Hepatocyte (in vitro differentiated cells): ENCODE results near the gene TYW3. TPM values are rescaled to one million over a fixed set of nuclear protein-coding genes. Genes with fewer than 3 reads are reported as not detected.

ENCODE experiments used
- DNase-seq: peaks from one replicate; pipeline ENCODE4 v3.0.0-alpha.2; 2016; ENCODE audit warnings: low spot score
- H2AFZ ChIP-seq: fragments of 200-600 bp; sonication (generic); 2 replicates; pipeline ENCODE4 v1.6.0; 2016; ENCODE audit warnings: antibody characterized with exemption, mild to moderate bottlenecking
- H3K27ac ChIP-seq: fragments of 200-600 bp; sonication (generic); 2 replicates; pipeline ENCODE4 v1.5.1; 2016; ENCODE audit warnings: mild to moderate bottlenecking
- H3K27me3 ChIP-seq: fragments of 200-600 bp; sonication (generic); 2 replicates; pipeline ENCODE4 v1.6.1; 2016
- H3K36me3 ChIP-seq: fragments of 200-600 bp; sonication (generic); replicated peaks from 2 replicates; pipeline ENCODE4 v1.5.1; 2016; ENCODE audit warnings: low read depth; ENCODE audit not compliant: insufficient read depth
- H3K4me1 ChIP-seq: fragments of 200-600 bp; sonication (generic); 2 replicates; pipeline ENCODE4 v1.5.1; 2016; ENCODE audit warnings: mild to moderate bottlenecking, moderate library complexity; ENCODE audit not compliant: insufficient read depth
- H3K4me2 ChIP-seq: fragments of 200-600 bp; sonication (generic); 2 replicates; pipeline ENCODE4 v1.6.0; 2016
- H3K4me3 ChIP-seq: fragments of 200-600 bp; sonication (generic); 2 replicates; pipeline ENCODE4 v1.5.1; 2016; ENCODE audit warnings: mild to moderate bottlenecking
- H3K79me2 ChIP-seq: fragments of 200-600 bp; sonication (generic); 2 replicates; pipeline ENCODE4 v1.6.0; 2017; ENCODE audit warnings: mild to moderate bottlenecking
- H3K9me2 ChIP-seq: fragments of 200-600 bp; sonication (generic); replicated peaks from 2 replicates; pipeline ENCODE4 v1.6.0; 2017; ENCODE audit warnings: mild to moderate bottlenecking; ENCODE audit not compliant: insufficient read depth
- H3K9me3 ChIP-seq: fragments of 200-600 bp; sonication (generic); 2 replicates; pipeline ENCODE4 v1.5.1; 2016; ENCODE audit warnings: low read depth, mild to moderate bottlenecking
- H4K20me1 ChIP-seq: fragments of 200-600 bp; sonication (generic); 2 replicates; pipeline ENCODE4 v1.6.0; 2016; ENCODE audit warnings: mild to moderate bottlenecking; ENCODE audit not compliant: insufficient read depth, poor library complexity, severe bottlenecking
- CTCF ChIP-seq: fragments of 200-600 bp; sonication (generic); IDR thresholded peaks from 2 replicates; pipeline ENCODE4 v1.5.1; 2016; ENCODE audit warnings: antibody characterized with exemption, mild to moderate bottlenecking; ENCODE audit not compliant: poor library complexity
- EZH2 ChIP-seq: fragments of 200-600 bp; sonication (generic); IDR thresholded peaks from 2 replicates; pipeline ENCODE4 v1.6.1; 2016; ENCODE audit warnings: antibody characterized with exemption, mild to moderate bottlenecking, borderline replicate concordance
- EZH2phosphoT487 ChIP-seq: fragments of 200-600 bp; sonication (generic); IDR thresholded peaks from one replicate; pipeline ENCODE4 v1.6.1; 2018; ENCODE audit warnings: antibody characterized with exemption, mild to moderate bottlenecking, low read depth, moderate library complexity; ENCODE audit not compliant: unreplicated experiment, severe bottlenecking
- WGBS: methylation state at CpG from one replicate; pipeline ENCODE4 v1.1.6; 2016; ENCODE audit warnings: low lambda C conversion rate; ENCODE audit errors: missing lambda C conversion rate; 5-methylcytosine and 5-hydroxymethylcytosine counted together
- polyA plus RNA-seq: library from polyadenylated mRNA; unstranded; fragments of >200 nt; fragmentation: Nextera tagmentation; extraction: Ambion mirVana; gene quantifications from 2 replicates; pipeline ENCODE4 v1.2.1, GENCODE V29; 2016
- total RNA-seq: library from RNA; depleted of rRNA; stranded (reverse); fragments of >200 nt; gene quantifications from 2 replicates; pipeline ENCODE4 v1.2.3, GENCODE V29; 2014

Gene TYW3
- total and polyA plus RNA-seq, 2 experiments from 2014 or later = 0.33 to 0.42 TPM

- no peak for DNase-seq
- Histone ChIP-seq H3K9me3 (no peaks in the 10 kb centered on the region), H3K9me2 (no peaks in the 10 kb centered on the region), H3K79me2 (no peaks in the 10 kb centered on the region), H3K4me3 (no peak overlapping the region), H4K20me1 (no peaks in the 10 kb centered on the region), H3K4me1 (no peaks in the 10 kb centered on the region), H3K4me2 (no peak overlapping the region), H2AFZ (no peak overlapping the region), H3K27me3 (no peaks in the 10 kb centered on the region), H3K27ac (no peak overlapping the region), H3K36me3 (no peaks in the 10 kb centered on the region)
- TF ChIP-seq EZH2phosphoT487 = no peak
- no peak for TF ChIP-seq EZH2
- TF ChIP-seq CTCF = no peak
Measured at GRCh38 chr1:74779750-74780149, 46.8 kb downstream of the TYW3 start.

- Histone ChIP-seq H3K36me3 (no peaks in the 10 kb centered on the region), H3K79me2 (no peaks in the 10 kb centered on the region), H3K4me3 (no peak overlapping the region), H3K9me2 (no peaks in the 10 kb centered on the region), H3K27ac (no peak overlapping the region), H4K20me1 (no peaks in the 10 kb centered on the region), H3K4me1 (no peaks in the 10 kb centered on the region), H3K9me3 (no peaks in the 10 kb centered on the region), H3K27me3 (no peaks in the 10 kb centered on the region), H3K4me2 (no peak overlapping the region), H2AFZ (no peak overlapping the region)
- DNase-seq = no peak
- TF ChIP-seq EZH2phosphoT487 = no peak
- no peak for TF ChIP-seq EZH2
- TF ChIP-seq CTCF = no peak
- 56% methylated on average over 2 of the region's 2 CpGs for WGBS
Measured at GRCh38 chr1:74780594-74780993, 47.6 kb downstream of the TYW3 start.

- no peak for TF ChIP-seq EZH2phosphoT487
- no peak for TF ChIP-seq CTCF
- no peak for TF ChIP-seq EZH2
Measured at GRCh38 chr1:74785944-74786343, 53.0 kb downstream of the TYW3 start.

GRCh38 chr1:74790453-74790852 is 57.5 kb downstream of the TYW3 start:
- H2AFZ ChIP-seq = no peak overlapping the region
- H3K4me3 ChIP-seq = no peak overlapping the region
- H3K27me3 ChIP-seq = peaks cover 3% of the 10 kb centered on the region

More at GRCh38 chr1:74785944-74786343, 53.0 kb downstream of the TYW3 start:
- no peaks in the 10 kb centered on the region for H3K9me2 ChIP-seq
- no peaks in the 10 kb centered on the region for H3K79me2 ChIP-seq
- no peak overlapping the region for H3K4me2 ChIP-seq
- H3K9me3 ChIP-seq = no peaks in the 10 kb centered on the region
- H3K4me1 ChIP-seq = no peaks in the 10 kb centered on the region
- H4K20me1 ChIP-seq = no peaks in the 10 kb centered on the region
- no peak overlapping the region for H3K4me3 ChIP-seq
- H3K27ac ChIP-seq = no peak overlapping the region
- no peak overlapping the region for H2AFZ ChIP-seq
- no peaks in the 10 kb centered on the region for H3K36me3 ChIP-seq
- H3K27me3 ChIP-seq = no peaks in the 10 kb centered on the region
- DNase-seq = no peak

More at GRCh38 chr1:74790453-74790852, 57.5 kb downstream of the TYW3 start:
- Histone ChIP-seq H4K20me1 (no peaks in the 10 kb centered on the region), H3K36me3 (no peaks in the 10 kb centered on the region), H3K4me1 (no peaks in the 10 kb centered on the region), H3K9me2 (no peaks in the 10 kb centered on the region), H3K9me3 (no peaks in the 10 kb centered on the region), H3K79me2 (no peaks in the 10 kb centered on the region), H3K27ac (no peak overlapping the region), H3K4me2 (no peak overlapping the region)
- DNase-seq = no peak
- no peak for TF ChIP-seq EZH2
- TF ChIP-seq EZH2phosphoT487 = no peak
